SKM-1 (cell line): ENCODE results near the gene FKBP5.

Source experiments
- DNase-seq: peaks from one replicate; lab custom pipeline; 2025; ENCODE audit not compliant: unreplicated experiment; lab: John Stamatoyannopoulos, UW

Gene FKBP5

DNA sequence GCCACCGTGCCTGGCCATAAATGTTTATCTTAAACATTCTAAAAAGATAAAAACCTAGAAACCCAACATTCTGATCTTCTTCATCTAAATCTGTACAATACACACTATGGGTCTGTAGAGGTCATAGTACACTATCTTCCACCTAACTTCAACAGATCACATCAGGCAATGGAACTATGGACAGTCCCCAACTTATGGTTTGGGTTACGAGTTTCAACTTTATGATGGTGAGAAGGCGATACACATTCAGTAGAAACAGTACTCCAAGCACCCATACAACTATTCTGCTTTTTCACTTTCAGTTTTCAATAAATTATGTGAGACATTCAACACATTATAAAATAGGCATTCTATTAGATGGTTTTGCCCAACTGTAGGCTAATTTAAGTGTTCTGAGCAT lies 23.1 kb downstream of the FKBP5 start:
- DNase-seq: no peak

DNA sequence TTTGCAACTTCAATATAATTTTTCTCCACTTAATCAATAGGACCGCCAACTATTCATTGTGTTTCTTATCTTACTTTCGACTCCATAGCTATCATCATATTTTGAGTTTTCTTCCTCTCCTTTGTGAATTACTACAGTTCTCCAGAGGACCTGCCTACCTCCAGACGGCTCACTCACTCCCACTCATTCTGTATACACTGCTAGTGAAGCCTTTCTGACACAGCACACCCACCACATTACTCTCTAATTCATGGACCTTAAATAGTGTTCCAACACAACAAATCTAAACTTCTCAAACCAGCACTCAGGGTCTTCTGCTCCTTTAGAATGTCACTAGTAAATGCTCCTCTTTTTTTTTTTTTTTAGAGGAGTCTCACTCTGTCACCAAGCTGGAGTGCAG lies 23.8 kb downstream of the FKBP5 start:
- no peak for DNase-seq

DNA sequence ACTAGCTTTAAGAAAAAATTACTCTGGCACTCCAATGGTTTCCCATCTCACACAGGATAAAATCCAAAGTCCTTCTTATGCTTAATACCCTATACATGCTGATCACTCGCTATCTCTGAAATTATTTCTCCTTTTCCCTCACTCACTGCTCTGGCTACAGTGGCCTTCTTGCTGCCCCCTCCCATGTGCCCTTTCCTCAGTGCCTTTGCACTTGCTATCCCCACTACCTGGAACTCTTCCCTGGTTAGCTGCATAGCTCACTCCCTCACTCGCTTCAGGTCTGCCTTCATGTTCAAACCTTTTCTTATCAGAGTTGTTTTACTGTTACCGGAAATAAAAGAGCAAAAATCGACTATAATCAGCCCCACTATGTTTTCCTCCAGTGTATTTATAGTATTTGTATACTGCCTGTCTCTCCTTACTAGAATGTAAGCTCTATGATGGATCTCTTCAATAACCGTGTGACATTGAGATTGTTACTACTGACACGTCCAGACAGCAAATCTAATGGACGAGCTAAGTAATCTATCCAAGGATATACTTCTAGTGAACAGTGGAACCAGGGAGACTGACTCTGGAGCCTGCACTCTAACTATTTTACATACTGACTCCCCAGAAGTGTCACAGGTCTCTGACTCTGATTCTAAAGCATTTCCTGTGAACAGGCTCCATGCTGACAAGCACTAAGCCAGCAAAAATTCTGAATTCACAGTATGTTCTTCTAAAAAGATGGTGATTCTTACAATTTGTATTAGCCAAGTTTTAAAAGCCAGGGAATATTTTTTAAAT lies 25.1 kb downstream of the FKBP5 start:
- no peak for DNase-seq

DNA sequence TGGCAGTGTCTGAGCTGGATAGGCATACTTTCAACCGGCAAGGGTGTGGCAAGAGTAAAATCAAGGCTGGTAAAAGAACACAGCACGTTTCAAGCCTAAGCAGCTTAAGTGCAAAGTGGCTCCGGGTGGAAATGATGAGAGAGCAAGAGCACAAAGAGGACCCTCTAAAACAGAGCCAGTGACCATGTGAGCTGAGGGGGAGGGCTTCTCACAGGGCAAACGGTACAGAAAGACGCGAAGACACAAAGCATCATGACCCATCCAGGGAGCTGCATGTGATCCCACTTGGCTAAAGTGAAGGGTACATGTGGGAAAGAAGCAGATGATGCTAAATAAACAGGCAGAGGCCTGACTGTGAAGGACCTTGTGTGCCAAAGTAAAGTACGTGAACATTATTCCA lies 25.7 kb downstream of the FKBP5 start:
- no peak for DNase-seq

DNA sequence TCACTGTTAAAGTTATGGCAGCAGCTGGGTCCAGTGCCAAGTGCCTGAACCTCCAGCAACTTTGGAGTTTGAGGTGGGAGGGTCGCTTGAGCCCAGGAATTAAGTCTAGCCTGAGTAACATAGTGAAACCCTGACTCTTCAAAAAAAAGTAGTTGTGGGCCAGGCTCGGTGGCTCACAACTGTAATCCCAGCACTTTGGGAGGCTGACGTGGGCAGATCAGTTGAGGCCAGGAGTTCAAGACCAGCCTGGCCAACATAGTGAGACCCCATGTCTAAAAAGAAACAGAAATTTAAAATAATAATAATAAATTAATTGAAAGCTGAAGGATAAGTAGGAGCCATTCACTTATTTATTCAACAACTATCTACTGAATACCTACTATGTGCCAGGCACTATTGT lies 33.8 kb downstream of the FKBP5 start:
- DNase-seq: no peak

DNA sequence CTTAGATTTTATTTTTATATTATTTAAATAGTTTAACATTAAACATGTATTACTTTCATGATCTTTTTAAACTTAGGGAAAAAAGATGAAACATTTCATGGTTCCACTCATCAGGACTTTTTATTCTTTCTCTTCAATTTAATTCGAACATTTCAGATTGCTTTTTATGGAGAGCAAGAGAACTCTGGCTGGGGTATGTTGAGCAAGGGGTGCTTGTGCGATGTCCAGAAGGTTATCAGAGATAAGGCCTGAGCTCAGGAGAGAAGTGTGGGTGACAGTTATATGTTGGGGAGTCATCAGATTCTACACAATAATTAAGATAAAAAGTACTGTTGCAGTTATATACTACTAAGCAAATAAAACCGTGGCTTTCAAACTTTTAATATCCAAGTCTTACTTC lies 37.5 kb downstream of the FKBP5 start:
- DNase-seq: no peak

DNA sequence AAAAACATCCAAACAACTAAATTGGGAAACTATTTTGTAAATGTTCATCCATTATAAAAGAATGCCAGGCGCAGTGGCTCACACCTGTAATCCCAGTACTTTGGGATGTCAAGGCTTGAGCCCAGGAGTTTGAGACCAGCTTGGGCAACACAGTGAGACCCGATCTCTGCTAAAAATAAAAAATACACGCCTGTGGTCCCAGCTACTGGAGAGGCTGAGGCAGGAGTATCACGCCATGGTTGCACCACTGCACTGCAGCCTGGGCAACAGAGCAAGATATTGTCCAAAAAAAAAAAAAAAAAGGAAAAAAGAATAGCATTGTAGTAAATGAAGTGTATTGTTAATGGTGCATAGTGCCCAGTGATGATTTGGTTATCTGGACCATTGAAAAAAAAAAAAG lies 38.7 kb downstream of the FKBP5 start:
- no peak for DNase-seq

DNA sequence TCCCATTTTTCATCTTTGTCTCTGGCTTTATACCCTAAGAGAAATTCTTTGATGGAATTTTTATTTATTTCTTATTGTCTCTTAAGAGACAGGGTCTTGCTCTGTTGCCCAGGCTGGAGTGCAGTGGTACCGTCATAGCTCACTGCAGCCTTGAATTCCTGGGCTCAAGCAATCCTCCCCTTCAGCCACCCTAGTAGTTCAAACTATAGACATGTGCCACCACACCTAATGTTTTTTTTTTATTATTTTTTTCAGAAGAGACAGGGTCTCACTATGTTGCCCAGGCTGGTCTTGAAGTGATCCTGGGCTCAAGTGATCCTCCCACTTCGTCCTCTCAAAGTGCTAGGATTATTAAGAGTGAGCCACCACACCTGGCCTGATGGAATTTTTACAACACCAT lies 40.5 kb downstream of the FKBP5 start:
- DNase-seq: no peak

DNA sequence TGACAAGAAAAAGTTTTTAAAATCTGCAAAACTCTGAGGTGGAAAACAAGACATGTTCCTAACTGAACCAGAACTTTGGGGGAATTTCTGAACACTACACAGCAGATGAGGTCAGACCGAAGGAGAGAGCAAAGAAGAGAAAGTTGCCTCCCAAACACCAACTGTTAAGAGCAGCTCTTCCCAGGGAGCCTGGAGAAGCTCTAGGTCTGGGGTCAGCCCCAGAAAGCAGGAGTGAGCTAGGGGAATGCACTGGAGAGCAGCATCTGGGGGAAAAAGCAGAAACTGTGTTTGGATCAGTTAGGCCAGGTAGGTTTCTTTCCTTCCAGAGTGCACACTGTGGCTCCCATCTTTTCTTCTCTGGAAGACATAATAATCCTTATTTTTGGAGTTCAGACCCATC lies 41.3 kb downstream of the FKBP5 start:
- no peak for DNase-seq

DNA sequence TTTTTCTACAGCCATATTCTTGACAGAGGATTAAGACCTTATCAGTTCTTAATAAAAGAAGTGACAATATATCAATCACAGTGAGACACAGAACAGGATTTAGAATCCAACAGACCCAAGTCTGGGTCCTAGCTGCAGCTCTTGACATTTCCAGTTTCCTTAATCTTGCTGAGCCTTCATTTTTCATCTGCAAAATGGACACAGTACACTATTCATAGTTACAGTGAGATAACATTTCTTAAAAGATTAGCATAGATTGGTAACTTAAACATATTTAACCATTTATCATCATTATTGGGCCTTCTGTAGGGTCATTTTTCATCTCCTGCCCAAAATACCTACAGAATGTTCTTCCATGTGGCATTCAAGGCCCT lies 45.6 kb downstream of the FKBP5 start:
- no peak for DNase-seq

DNA sequence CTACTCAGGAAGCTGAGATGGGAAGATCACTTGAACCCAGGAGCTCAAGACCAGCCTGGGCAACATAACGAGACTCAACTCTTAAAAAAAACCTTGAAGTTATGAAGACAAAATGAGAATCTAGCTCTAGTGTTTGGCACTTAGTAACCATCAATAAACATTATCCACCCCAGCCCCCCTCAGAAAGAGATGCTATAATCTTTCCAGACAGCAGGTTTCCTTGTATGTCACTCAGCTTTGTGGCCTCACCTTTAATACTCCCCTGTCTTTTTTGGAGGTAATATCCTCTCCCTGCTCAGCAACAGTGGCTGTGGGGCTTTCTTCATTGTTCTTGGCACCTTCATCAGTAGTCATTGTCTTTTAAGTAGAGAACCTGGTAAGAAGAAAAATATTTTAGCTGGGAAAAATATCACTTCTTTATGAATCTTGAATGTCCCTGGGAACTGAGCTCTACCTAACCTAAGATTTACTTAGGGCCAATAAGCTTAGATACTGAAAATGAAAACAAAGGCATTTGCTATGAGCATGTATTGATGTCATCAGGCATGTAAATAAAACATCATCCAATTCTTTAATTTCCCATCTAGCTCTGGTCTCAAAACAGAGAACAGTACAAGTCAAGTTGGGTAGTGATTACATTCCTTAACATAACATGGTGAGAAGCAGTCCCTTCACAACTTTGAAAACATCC lies 46.1 kb downstream of the FKBP5 start:
- no peak for DNase-seq

DNA sequence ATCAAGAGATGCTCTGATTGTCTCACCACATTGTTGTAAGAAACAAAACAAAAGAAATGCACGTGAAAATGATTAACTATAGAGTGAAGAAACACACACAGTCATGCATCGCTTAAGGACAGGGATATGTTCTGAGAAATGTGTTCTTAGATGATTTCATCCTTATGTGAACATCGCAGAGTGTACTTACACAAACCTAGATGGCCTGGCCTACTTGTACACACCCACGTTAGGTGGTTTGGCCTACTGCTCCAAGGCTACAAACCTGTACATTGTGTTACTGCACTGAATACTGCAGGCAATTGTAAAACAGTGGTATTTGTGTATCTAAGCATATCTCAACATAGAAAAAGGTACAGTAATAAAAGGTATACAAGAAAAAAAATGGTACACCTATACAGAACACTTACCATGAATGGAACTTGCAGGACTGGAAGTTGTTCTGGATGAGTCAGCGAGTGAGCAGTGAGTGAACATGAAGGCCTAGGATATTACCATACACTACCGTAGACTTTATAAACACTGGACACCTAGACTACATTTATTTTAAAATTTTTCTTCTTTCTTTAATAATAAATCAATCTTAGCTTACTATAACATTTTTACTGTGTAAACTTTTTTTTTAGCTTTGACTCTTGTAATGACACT lies 48.6 kb downstream of the FKBP5 start:
- no peak for DNase-seq

DNA sequence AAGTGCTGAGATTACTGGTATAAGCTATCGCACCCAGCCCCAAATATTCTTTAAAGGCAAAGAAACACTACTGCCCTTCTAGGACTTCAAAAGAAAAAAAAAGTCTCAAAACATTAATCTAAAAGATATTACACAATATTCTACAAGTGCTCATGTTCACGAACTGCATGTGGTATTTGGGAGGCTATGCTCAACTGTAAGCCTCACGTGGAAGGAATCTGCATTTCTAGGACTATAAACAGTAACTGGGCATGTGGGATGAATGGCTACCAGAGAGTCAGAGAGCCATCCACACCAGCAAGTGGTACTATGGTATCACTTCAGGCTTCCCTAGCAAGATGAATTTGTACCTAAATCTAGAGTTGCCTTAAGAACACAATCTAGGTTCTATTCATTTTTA lies 50.0 kb downstream of the FKBP5 start:
- DNase-seq: no peak

DNA sequence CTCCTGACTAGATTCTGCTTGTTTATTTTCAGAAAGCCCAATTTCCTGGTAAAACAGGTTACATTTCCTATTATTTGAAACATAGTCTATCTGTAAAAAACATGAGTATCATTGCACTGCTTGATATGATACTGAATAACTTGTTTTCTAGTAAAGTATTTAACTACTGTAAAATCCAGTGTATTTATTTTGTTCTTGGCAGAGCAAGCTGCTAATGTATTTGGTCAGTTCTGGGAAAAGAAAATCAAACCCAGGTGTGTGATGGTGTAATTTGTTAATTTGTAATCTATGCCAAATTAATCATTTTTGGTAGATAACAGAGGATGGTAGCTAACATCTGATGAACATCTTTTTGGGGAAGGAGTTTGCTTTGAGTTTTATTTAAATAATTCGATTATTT lies 50.8 kb downstream of the FKBP5 start:
- no peak for DNase-seq

DNA sequence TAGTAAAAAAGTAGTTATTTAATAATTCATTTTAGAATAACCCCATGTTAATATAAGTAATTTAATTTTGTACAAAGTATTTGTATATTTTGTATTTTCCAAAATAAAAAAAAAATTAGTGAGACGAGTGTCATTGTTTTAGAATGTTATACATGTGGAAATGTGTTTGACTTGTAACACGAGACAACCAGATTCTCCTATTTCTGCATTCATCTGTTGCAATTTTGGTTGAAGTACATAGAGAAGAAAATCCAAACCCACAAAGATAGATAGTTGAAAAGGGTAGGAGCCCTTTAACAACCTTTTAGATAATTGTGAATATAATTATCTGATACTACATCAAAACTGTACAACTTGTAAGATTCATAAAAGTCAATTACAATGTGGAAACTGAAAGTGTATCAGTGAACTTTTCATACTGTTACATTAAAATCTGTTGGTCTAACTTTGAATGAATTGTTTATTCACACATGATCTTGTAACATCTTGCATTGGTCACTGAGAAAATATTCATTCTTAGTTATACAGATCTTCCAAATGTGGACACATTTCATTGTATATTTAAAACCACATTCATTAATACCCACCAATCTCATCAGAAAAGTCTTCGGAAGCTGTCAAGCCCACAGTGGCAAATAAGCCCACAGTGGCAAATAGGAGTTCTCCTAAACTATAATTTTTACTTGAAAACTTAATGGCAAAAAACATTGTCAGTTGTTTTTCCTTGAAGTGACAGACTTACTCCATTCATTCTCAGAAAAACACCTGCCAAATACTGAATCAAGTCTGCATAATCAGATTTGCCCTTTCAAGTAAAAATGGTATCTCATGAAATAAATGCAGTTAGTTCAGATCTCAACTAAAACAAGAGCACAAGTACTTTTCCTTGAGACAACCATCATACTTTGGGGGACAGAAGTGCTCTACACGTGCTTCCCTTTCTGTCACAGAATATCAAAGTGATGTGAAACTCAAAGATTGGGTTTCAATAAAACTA lies 52.8 kb downstream of the FKBP5 start:
- DNase-seq: no peak

DNA sequence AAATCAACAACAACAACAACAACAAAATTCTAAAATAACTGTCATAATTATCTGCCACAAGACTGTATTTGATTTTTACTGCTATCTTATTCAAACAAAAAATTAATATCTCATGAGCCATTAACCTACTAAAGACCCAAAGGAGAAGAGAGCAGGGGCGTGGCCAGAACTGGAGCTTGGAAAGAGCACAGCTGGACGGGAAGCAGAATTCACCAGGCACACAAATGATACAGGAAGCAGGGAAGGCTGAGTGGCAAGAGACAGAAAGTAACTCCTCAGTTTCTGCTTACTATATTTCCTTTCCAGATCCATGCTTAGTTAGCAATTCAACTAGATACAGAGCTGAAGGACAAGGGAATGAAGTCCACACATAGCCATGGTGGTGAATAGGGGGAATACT lies 54.4 kb downstream of the FKBP5 start:
- no peak for DNase-seq

DNA sequence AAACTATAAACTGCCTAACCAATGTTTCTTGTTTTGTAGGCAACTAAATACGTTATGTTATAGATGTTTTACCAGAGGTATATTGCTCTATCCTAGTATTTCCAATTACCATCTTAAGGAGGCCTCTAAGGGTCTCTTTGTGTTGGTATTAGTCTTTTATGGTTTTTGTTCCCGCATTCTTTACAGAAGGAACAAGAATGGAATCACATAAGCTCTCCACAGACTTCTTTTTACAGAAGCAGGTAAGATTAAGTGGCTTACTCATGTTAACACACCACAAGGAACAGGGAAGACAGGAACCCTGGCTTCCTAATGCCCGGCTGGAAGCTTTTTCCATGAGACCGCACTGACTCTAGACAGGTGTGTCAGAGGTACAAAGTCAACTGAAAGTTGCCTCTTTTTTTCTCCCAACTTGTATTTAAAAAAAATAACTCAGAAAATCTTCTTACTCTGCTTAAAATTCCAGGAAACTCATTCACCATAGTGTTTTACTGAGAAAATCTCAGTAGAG lies 55.1 kb downstream of the FKBP5 start:
- DNase-seq: no peak

DNA sequence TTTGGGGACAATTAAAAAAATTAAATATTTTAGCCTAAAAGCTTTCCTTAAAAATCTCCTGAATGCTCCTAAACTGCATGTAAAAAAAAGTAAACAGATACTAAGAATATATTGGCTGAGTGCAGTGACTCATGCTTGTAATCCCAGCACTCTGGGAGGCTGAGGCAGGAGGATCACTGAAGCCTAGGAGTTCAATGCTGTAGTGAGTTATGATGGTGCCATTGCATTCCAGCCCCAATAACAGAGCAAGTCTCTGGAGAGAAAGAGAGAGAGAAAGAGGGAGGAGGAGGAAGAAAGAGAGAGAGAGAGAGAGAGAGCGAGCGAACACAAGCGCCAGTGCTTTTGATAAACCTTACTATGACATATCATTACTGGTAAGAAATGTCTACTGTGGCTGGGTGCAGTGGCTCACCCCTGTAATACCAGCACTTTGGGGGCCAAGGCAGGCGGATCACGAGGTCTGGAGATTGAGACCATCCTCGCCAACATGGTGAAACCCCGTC lies 58.8 kb downstream of the FKBP5 start:
- DNase-seq: no peak

DNA sequence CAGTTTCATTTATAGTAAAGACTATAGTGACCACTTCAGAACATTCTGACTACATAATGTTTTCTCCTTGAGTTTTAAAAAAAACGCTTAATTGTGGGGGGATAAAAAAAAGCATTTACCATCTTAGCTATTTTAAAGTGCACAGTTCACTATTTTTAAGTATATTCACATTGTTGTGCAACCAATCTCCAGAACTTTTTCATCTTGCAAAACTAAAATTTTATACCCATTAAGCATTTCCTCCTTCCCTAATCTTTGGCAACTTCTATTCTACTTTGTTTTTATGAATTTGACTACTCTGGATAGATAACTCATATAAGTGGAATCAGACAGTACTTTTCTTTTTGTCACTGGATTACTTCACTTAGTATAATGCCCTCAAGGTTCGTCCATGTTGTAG lies 62.3 kb downstream of the FKBP5 start:
- DNase-seq: no peak

DNA sequence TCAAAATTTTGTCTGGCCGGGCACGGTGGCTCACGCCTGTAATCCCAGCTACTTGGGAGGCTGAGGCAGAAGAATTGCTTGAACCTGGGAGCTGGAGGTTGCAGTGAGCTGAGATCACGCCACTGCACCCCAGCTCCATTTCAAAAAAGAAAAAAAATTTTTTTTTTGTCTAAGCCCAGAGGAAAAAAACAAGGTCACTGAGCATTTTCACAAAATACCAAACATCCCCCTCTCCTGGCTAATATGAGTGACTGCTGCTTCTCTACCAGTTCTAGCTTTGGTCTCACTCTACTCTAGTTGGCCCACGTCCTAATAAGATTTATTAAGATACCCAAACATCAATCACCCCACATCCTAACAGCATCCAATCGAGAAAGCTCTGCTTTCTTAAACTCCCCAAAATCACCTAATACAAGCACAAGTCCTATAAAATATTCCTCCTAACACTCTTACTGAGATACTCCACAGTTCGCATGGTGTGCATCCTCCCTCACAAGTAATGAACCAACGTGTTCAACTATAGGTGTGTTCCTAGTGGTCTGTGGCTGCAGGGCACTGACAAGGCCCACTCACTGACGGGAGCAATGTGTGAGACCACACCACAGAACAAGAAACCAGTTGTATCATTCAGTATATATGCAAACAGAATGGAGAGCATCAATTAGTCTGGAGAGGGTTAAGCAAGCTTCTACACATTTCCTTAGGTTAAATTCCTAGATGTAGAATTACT lies 64.2 kb downstream of the FKBP5 start:
- DNase-seq: no peak
